ENCODE data around the gene FAM47E. TPM values are rescaled to one million over a fixed set of nuclear protein-coding genes. Genes with fewer than 3 reads are reported as not detected.
A peak's percentile ranks its signal among the peaks of the same experiment; 100 is the strongest.

Gene FAM47E
- polyA plus RNA-seq, 6 donors from 2014 or later: 0.31 to 0.60 TPM; not detected in 4

DNA sequence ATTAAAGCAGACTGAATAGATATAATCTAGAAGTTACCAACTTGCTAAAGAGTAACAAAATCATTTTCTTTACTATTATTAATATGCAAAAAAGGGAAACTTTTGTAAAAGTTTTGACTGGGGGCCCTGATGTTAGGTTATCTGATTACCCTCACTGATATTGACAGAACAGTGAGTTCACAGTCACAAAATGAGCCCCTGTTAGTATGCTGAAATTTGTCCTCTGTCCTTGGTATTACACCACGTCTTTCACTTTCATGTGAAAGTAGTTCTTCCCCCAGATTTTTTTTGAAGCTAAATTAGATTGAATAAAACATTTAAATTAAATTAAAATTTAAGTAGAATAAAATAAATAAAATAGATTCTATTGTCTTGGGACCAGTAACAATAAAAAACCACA, 60.9 kb downstream of the FAM47E start:
- DNase-seq (no peak), ATAC-seq (ENCODE audit: low read depth in 2 of 2) (no peak)
- H3K4me1 Mint-ChIP-seq: peaks cover 0 to 2% (median 0%) of the 10 kb centered on the region in 3 donors
- peaks cover 33 to 34% (median 34%) of the 10 kb centered on the region in 3 donors for H3K27me3 Mint-ChIP-seq
- H3K9me3 Mint-ChIP-seq: peaks cover 2 to 30% (median 18%) of the 10 kb centered on the region in 7 donors
- H3K36me3 Mint-ChIP-seq: peaks cover 4 to 28% of the 10 kb centered on the region in 2 donors
- no peak overlapping the region for H3K4me3 Mint-ChIP-seq
- H3K27ac Mint-ChIP-seq: no peak overlapping the region

GRCh38 chr4:76313547-76313946, 62.0 kb downstream of the FAM47E start:
- H3K27me3 Mint-ChIP-seq: peaks cover 34 to 39% (median 35%) of the 10 kb centered on the region in 3 donors
- DNase-seq: no peak
- peaks cover 2 to 41% (median 26%) of the 10 kb centered on the region in 7 donors for H3K9me3 Mint-ChIP-seq
- H3K36me3 Mint-ChIP-seq: peaks cover 4 to 28% of the 10 kb centered on the region in 2 donors
- no peaks in the 10 kb centered on the region for H3K4me1 Mint-ChIP-seq
- no peak overlapping the region for H3K27ac Mint-ChIP-seq
- no peak for ATAC-seq (ENCODE audit: low read depth in 2 of 2)
- no peak overlapping the region for H3K4me3 Mint-ChIP-seq

GRCh38 chr4:76315267-76315918, 63.9 kb downstream of the FAM47E start:
- DNase-seq (no peak), ATAC-seq (ENCODE audit: low read depth in 2 of 2) (no peak)
- Mint-ChIP-seq H3K27me3 (peaks cover 27 to 39% (median 29%) of the 10 kb centered on the region in 3 donors), H3K36me3 (peaks cover 4 to 28% of the 10 kb centered on the region in 2 donors), H3K27ac (no peak overlapping the region), H3K9me3 (peaks cover 4 to 54% (median 34%) of the 10 kb centered on the region in 7 donors), H3K4me1 (no peaks in the 10 kb centered on the region), H3K4me3 (no peak overlapping the region)

DNA sequence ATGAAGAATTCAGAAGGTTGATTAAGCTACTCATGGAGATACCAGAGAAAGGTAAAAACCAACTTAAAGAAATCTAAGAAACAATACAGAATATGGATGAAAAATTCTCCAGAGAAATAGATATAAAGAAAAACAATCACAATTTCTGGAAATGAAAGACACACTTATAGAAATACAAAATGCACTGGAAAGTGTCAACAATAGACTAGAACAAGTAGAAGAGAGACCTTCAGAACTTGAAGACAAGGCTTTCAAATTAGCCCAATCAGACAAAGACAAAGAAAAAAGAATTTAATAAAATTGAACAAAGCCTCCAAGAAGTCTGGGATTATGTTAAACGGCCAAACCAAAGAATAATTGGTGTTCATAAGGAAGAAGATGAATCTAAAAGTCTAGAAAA, 64.6 kb downstream of the FAM47E start:
- H3K27ac Mint-ChIP-seq: no peak overlapping the region
- DNase-seq (no peak), ATAC-seq (ENCODE audit: low read depth in 2 of 2) (no peak)
- H3K9me3 Mint-ChIP-seq: peaks cover 4 to 59% (median 37%) of the 10 kb centered on the region in 7 donors
- H3K4me1 Mint-ChIP-seq: no peaks in the 10 kb centered on the region
- peaks cover 4 to 28% of the 10 kb centered on the region in 2 donors for H3K36me3 Mint-ChIP-seq
- H3K27me3 Mint-ChIP-seq: peaks cover 24 to 46% (median 33%) of the 10 kb centered on the region in 3 donors
- H3K4me3 Mint-ChIP-seq: no peak overlapping the region

DNA sequence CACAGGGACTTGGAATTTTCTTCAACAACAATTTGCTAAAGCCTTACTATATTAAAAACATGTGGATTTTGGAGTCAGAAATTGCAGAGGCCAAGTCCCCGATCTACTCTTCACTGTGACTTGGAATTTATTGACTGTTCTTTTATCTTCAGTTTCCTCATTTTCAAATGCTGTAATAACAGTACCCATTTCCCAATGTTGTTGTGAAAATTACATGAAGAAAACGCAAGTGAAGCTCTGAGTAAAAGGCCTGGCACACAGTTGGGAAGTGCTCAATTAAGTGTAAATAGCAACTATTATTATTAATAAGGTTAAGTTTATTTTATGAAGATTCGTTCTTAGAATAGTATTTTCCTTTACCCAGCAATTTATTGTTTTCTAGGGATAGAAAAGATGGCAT, 70.7 kb downstream of the FAM47E start:
- Mint-ChIP-seq H3K36me3 (peaks cover 5 to 8% of the 10 kb centered on the region in 2 donors), H3K27me3 (peaks cover 8 to 26% (median 9%) of the 10 kb centered on the region in 3 donors), H3K9me3 (peaks cover 4 to 61% (median 33%) of the 10 kb centered on the region in 7 donors), H3K4me3 (no peak overlapping the region), H3K27ac (no peak overlapping the region), H3K4me1 (no peaks in the 10 kb centered on the region)
- ATAC-seq (ENCODE audit: low read depth in 2 of 2) (no peak), DNase-seq (no peak)

DNA sequence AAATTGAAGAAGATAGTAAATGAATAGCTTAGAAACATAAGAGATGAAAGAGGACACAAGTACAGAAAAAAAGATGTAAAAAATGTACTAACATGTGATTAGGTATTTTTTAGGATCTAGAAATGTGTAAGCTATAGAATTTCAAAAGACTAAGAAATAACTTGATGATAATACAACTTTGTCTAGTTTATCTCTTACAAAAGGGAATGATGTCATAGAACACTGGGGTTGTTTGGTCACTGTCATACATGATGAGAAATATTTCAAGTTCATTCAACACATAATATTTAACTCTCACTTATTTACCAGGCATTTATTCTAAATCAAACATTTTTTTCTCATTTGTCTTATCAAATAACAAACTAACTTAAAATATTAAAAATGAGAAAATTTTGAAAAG, 73.6 kb downstream of the FAM47E start:
- Mint-ChIP-seq H3K9me3 (peaks cover 9 to 56% (median 28%) of the 10 kb centered on the region in 7 donors), H3K27me3 (peaks cover 0 to 16% (median 16%) of the 10 kb centered on the region in 3 donors), H3K27ac (no peak overlapping the region), H3K4me1 (no peaks in the 10 kb centered on the region), H3K4me3 (no peak overlapping the region), H3K36me3 (peaks cover 12 to 16% of the 10 kb centered on the region in 2 donors)
- DNase-seq: no peak
- no peak for ATAC-seq (ENCODE audit: low read depth in 2 of 2)

DNA sequence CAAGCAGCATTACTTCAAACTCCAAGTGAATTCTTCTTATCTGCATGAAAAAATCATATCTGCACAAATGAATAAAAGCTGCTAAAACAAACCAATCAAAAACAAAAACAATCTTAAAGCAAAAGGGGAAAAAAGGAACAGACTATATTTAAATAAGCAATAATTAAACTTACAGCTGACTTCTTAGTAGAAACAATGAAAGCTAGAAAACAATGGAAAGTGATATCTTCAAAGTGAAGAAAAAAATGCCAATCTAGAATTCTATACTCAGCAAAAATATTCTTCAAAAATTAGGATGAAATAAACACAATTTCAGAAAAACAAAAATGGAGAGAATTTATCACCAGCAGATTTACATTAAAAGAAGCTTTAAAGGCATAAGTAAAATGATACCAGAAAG, 75.0 kb downstream of the FAM47E start:
- ATAC-seq (ENCODE audit: low read depth in 2 of 2) (no peak), DNase-seq (no peak)
- Mint-ChIP-seq H3K4me1 (no peaks in the 10 kb centered on the region), H3K4me3 (no peak overlapping the region), H3K27me3 (peaks cover 0 to 9% (median 5%) of the 10 kb centered on the region in 3 donors), H3K9me3 (peaks cover 9 to 49% (median 22%) of the 10 kb centered on the region in 7 donors), H3K27ac (peak overlapping the region in 1 of 6 donors; percentile 15), H3K36me3 (peaks cover 12 to 16% of the 10 kb centered on the region in 2 donors)

Other genes with a start within 250 kb of the FAM47E start
- not detected for gene CXCL9, start 244.2 kb upstream of the FAM47E start, polyA plus RNA-seq (ENCODE audit: low read depth in 6 of 6)
- gene CXCL10, start 228.2 kb upstream of the FAM47E start, polyA plus RNA-seq (ENCODE audit: low read depth in 6 of 6): not detected
- gene CXCL11, start 215.7 kb upstream of the FAM47E start, polyA plus RNA-seq (ENCODE audit: low read depth in 6 of 6): not detected
- gene ART3, start 177.0 kb upstream of the FAM47E start, polyA plus RNA-seq (ENCODE audit: low read depth in 6 of 6): not detected
- gene NUP54, start 103.3 kb upstream of the FAM47E start, polyA plus RNA-seq (ENCODE audit: low read depth in 6 of 6): 10 to 100 TPM; 23.9 to 43.5 (median 37.3) TPM
- 10 to 100 TPM in 5 of 6 donors, 1 to 10 TPM in 1; 8.7 to 17.2 (median 15.6) TPM for gene SCARB2, start 37.9 kb upstream of the FAM47E start, polyA plus RNA-seq (ENCODE audit: low read depth in 6 of 6)
- not detected for gene STBD1, start 55.0 kb downstream of the FAM47E start, polyA plus RNA-seq (ENCODE audit: low read depth in 6 of 6)
- not detected for gene CCDC158, start 169.4 kb downstream of the FAM47E start, polyA plus RNA-seq (ENCODE audit: low read depth in 6 of 6)
- gene SHROOM3, start 183.5 kb downstream of the FAM47E start, polyA plus RNA-seq (ENCODE audit: low read depth in 6 of 6): under 1 TPM in 3 of 6 donors, not detected in 3; 0.40 to 0.95 (median 0.69) TPM